Measurements from ENCODE around the gene RNF214.

Gene RNF214

GRCh38 chr11:117319214-117319840 is 86.9 kb downstream of the RNF214 start:
- DNase-seq: no peak

- peak; percentile 13 for DNase-seq
Measured at GRCh38 chr11:117327255-117327566, 94.7 kb downstream of the RNF214 start.

- DNase-seq: peak; percentile 99
Measured at GRCh38 chr11:117327567-117328374, 95.3 kb downstream of the RNF214 start, which contains the start of gene CEP164. TSS of gene CEP164 (plus strand) at chr11:117327854. CDS start at chr11:117338587, 10,733 bp downstream.

- peak; percentile 63 for DNase-seq
Measured at GRCh38 chr11:117328375-117329010, 96.0 kb downstream of the RNF214 start.

GRCh38 chr11:117332843-117333242 is 100.4 kb downstream of the RNF214 start:
- DNase-seq: no peak

GRCh38 chr11:117333917-117334316 is 101.4 kb downstream of the RNF214 start:
- no peak for DNase-seq

- no peak for DNase-seq
Measured at GRCh38 chr11:117334896-117335295, 102.4 kb downstream of the RNF214 start.

GRCh38 chr11:117335399-117335798 is 102.9 kb downstream of the RNF214 start:
- DNase-seq: no peak
